GM18526 (cell line): ENCODE measurements around the gene RPS15.

Source experiments
- POLR2A ChIP-seq: IDR thresholded peaks from 3 replicates; pipeline ENCODE4 v1.6.1; 2011; ENCODE audit not compliant: insufficient read length; ENCODE audit errors: extremely low read depth

The RPS15 gene

GRCh38 chr19:1411255-1412191, 26.7 kb upstream of the RPS15 start:
- no peak for TF ChIP-seq POLR2A

GRCh38 chr19:1412323-1412923, 25.8 kb upstream of the RPS15 start:
- no peak for TF ChIP-seq POLR2A

GRCh38 chr19:1412995-1413800, 25.0 kb upstream of the RPS15 start:
- TF ChIP-seq POLR2A = no peak

GRCh38 chr19:1416014-1416841, 22.0 kb upstream of the RPS15 start:
- TF ChIP-seq POLR2A = no peak

GRCh38 chr19:1417145-1417544, 21.1 kb upstream of the RPS15 start:
- no peak for TF ChIP-seq POLR2A

GRCh38 chr19:1417681-1418495, 20.3 kb upstream of the RPS15 start:
- TF ChIP-seq POLR2A = no peak

- TF ChIP-seq POLR2A = no peak
Observed at GRCh38 chr19:1418496-1418775, 19.8 kb upstream of the RPS15 start.

- TF ChIP-seq POLR2A = no peak
Observed at GRCh38 chr19:1418951-1419738, 19.1 kb upstream of the RPS15 start.

- TF ChIP-seq POLR2A = no peak
Observed at GRCh38 chr19:1420590-1420989, 17.6 kb upstream of the RPS15 start.

GRCh38 chr19:1421218-1421957, 16.8 kb upstream of the RPS15 start:
- no peak for TF ChIP-seq POLR2A

- TF ChIP-seq POLR2A = no peak
Observed at GRCh38 chr19:1421958-1422305, 16.3 kb upstream of the RPS15 start.

GRCh38 chr19:1422360-1422759, 15.8 kb upstream of the RPS15 start:
- no peak for TF ChIP-seq POLR2A

- no peak for TF ChIP-seq POLR2A
Observed at GRCh38 chr19:1422943-1423342, 15.3 kb upstream of the RPS15 start.
